GM12878 (cell line): ENCODE results near the gene ETNK1. TPM values are rescaled to one million over a fixed set of nuclear protein-coding genes. Genes with fewer than 3 reads are reported as not detected.

Source experiments
- CEBPZ ChIP-seq: fragments of 150-350 bp; IDR thresholded peaks from 2 replicates; pipeline ENCODE4 v1.6.1; 2016; ENCODE audit warnings: low read depth, low read length
- CHD4 ChIP-seq: fragments of 200-600 bp; sonication (generic); IDR thresholded peaks from 2 replicates; pipeline ENCODE4 v1.6.1; 2016; ENCODE audit warnings: mild to moderate bottlenecking
- CUX1 ChIP-seq: IDR thresholded peaks from 2 replicates; pipeline ENCODE4 v1.6.1; 2012; ENCODE audit warnings: improper control_type of control experiment, low read depth, low read length; ENCODE audit not compliant: insufficient replicate concordance
- EP300 ChIP-seq, 2 experiments: fragments of 150-350 bp in 1 of 2; IDR thresholded peaks; 2 replicates each; pipeline ENCODE4 v1.6.1; 2011 to 2012; ENCODE audit warnings: low read depth in 2 of 2, low read length in 2 of 2, borderline replicate concordance in 1 of 2, improper control_type of control experiment in 1 of 2, inconsistent platforms in 1 of 2; ENCODE audit not compliant: control insufficient read depth in 1 of 2
- MLLT1 ChIP-seq: fragments of 450-650 bp; IDR thresholded peaks from 2 replicates; pipeline ENCODE4 v1.6.1; 2016; ENCODE audit warnings: mild to moderate bottlenecking
- MYC ChIP-seq: IDR thresholded peaks from 2 replicates; pipeline ENCODE4 v1.6.1; 2011; ENCODE audit warnings: mild to moderate bottlenecking, low read length, moderate library complexity, inconsistent platforms; ENCODE audit not compliant: insufficient read depth, insufficient replicate concordance, insufficient read length, severe bottlenecking
- POLR2AphosphoS2 ChIP-seq: IDR thresholded peaks from 2 replicates; pipeline ENCODE4 v1.6.1; 2011; ENCODE audit warnings: low read depth, mild to moderate bottlenecking, low read length, improper control_type of control experiment, moderate library complexity
- POU2F2 ChIP-seq: IDR thresholded peaks from 3 replicates; pipeline ENCODE4 v1.6.1; 2011; ENCODE audit warnings: low read depth, mild to moderate bottlenecking, low read length, borderline replicate concordance
- RAD51 ChIP-seq: fragments of 450-650 bp; IDR thresholded peaks from 2 replicates; pipeline ENCODE4 v1.6.1; 2016; ENCODE audit warnings: moderate library complexity, mild to moderate bottlenecking, inconsistent platforms
- SMAD1 ChIP-seq: fragments of 450-650 bp; IDR thresholded peaks from 2 replicates; pipeline ENCODE4 v1.6.1; 2018; ENCODE audit warnings: mild to moderate bottlenecking, low read depth; ENCODE audit not compliant: partially characterized antibody
- SRF ChIP-seq, 2 experiments: IDR thresholded peaks; 2 replicates each; pipeline ENCODE4 v1.6.1; 2011; ENCODE audit warnings: low read depth in 2 of 2, low read length in 2 of 2, mild to moderate bottlenecking in 1 of 2, moderate library complexity in 1 of 2
- STAT1 ChIP-seq: fragments of 450-650 bp; conservative IDR thresholded peaks from 2 replicates; pipeline ENCODE4 v1.6.1; 2014; ENCODE audit warnings: antibody characterized with exemption, mild to moderate bottlenecking
- TAF1 ChIP-seq: IDR thresholded peaks from 2 replicates; pipeline ENCODE4 v1.6.1; 2011; ENCODE audit warnings: mild to moderate bottlenecking, low read depth, low read length, borderline replicate concordance
- ZZZ3 ChIP-seq: IDR thresholded peaks from 2 replicates; pipeline ENCODE4 v1.6.1; 2011; ENCODE audit warnings: low read depth; ENCODE audit not compliant: control insufficient read depth, insufficient read length
- polyA plus RNA-seq, 11 experiments: library from polyadenylated mRNA; depleted of rRNA in 4 of 11; unstranded in 6 of 11; stranded (reverse) in 5 of 11; fragments of >200 nt; fragmentation: Nextera tagmentation in 4 of 11; fragmentation: Illumina TruSeq in 1 of 11; extraction: Ambion mirVana in 4 of 11; extraction: Trizol in 1 of 11; gene quantifications; 1 replicate in 1 of 11; 2 replicates in 10 of 11; pipeline versions ENCODE4 v1.2.1 to v1.2.3, GENCODE V29; 2011 to 2016; ENCODE audit warnings: inconsistent platforms in 2 of 11, missing spikeins in 2 of 11, low read depth in 1 of 11
- total RNA-seq, 4 experiments: library from RNA; depleted of rRNA in 3 of 4; stranded (reverse); fragments of >200 nt in 3 of 4; fragmentation: Illumina TruSeq in 1 of 4; extraction: Trizol in 1 of 4; gene quantifications; 2 replicates each; pipeline versions ENCODE4 v1.2.1 to v1.2.3, GENCODE V29; 2013 to 2021

The ETNK1 gene
- total and polyA plus RNA-seq, 10 of the 15 experiments (the other 5 are each of a cell fraction or from before 2014, with no cell fraction given), result 12.3 to 69.4 (median 34.2) TPM

GRCh38 chr12:22624870-22625761, at the start of gene ETNK1 (continued):
- peak; percentile 3; the same call in 1 of the 2 replicates for TF ChIP-seq MLLT1
- no peak for TF ChIP-seq CHD4
- TF ChIP-seq RAD51, result no peak
- TF ChIP-seq POLR2AphosphoS2, result peak; percentile 66; the same call in 1 of the 2 replicates
- no peak for TF ChIP-seq SMAD1
- TF ChIP-seq EP300 (IDR thresholded peaks at IDR 0.05; ENCODE audit: borderline replicate concordance in 1 of 2, control insufficient read depth in 1 of 2, low read depth in 2 of 2, low read length in 2 of 2), result no peak
- TF ChIP-seq POU2F2, result no peak; the same call in 1 of the 3 replicates
- no peak for TF ChIP-seq SRF (IDR thresholded peaks at IDR 0.05; ENCODE audit: low read depth in 2 of 2, low read length in 2 of 2)
- TF ChIP-seq CUX1, result no peak
- no peak for TF ChIP-seq CEBPZ
- TF ChIP-seq ZZZ3, result no peak
- no peak for TF ChIP-seq STAT1
- no peak for TF ChIP-seq MYC
- TF ChIP-seq TAF1, result peak; percentile 70
